HG02973 (cell line): ENCODE measurements around the gene SLC36A3.
"Not testable (repeated sequence)": the region's sequence is repeated elsewhere in the genome, so short reads cannot be mapped to it uniquely, and the experiment has no call there.

Experiments
- ATAC-seq: cut with Tn5 transposase; IDR thresholded peaks from one replicate; pipeline ENCODE4 v1.9.1; 2021; ENCODE audit warnings: moderate library complexity; ENCODE audit not compliant: unreplicated experiment

The SLC36A3 gene

DNA sequence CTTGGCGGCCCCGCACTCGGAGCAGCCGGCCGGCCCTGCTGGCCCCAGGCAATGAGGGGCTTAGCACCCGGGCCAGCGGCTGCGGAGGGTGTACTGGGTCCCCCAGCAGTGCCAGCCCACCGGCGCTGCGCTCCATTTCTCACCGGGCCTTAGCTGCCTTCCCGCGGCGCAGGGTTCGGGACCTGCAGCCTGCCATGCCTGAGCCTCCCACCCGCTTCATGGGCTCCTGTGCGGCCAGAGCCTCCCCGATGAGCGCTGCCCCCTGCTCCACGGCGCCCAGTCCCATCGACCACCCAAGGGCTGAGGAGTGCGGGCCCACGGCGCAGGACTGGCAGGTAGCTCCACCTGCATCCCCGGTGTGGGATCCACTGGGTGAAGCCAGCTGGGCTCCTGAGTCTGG, 5.7 kb upstream of the SLC36A3 start:
- not testable (repeated sequence) for ATAC-seq

DNA sequence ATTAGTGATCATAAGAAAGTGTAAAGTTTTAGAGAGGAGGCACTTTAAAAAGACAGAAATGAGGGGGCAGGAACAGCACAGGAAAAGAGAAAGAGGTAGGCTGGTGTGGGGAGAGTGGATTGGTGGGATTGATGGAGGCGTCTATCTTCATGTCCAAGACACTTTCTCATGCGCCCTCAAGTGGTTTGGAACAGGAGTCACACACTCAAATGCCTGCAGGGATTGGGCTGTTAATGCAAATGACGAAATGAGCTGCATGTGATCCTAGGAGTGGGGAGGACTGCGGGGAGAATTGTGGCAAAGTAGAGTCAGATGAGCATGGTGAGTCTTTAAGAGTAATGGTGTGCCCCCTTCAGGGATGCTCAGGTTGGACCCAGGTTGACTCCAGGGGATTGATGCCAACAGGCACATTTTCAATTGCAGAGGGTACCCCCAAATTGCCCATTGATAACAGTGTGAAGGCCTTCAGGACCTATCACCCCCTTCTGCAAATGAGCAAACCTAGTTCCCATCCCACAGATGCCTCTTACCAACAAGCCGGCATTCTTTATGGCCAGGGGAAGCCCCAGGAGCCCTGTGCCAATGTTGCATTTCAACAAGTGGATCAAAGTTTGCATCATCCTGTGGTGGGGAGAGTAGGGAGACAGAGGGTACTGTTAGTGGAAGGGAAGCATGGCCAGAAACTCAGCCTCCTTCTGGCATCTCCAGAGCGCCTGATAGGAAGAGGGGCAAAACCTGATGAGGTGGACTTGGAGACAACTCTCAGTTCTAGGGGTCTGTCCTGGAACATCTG, 5.3 kb downstream of the SLC36A3 start:
- no peak for ATAC-seq

DNA sequence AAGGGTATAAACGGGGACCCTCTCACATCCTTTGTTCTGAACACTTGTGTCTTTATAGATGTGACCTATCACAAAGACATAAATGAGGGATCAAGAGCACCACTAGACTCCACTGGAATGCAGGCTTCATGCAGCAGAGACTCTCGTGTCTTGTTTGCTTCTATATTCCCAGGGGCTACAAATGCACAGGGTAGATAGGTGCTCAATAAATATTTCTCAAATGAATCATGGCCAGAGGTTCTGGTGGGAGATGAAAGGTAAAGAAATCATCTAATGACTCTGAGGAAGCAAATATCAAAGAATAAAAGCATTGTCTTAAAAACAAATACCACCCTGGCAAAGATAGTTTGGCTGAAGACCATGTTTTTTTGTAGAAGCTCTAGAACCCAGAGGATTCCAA, 6.6 kb downstream of the SLC36A3 start:
- no peak for ATAC-seq

DNA sequence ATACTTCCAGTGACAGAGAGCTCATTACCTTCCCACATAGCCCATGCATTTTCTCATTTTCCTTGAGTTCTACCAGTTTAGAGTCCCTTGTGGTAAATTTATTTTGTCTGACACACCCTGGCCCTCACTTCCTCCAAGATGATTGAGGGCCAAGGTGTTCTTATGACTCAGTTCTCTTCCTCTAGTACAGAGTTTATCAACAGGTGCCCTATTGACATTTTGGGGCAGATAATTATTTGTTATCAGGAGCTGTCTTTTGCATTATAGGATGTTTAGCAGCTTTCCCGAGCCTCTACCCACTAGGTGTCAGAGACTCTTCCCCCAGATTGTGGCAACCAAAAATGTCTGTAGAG, 7.1 kb downstream of the SLC36A3 start:
- no peak for ATAC-seq

DNA sequence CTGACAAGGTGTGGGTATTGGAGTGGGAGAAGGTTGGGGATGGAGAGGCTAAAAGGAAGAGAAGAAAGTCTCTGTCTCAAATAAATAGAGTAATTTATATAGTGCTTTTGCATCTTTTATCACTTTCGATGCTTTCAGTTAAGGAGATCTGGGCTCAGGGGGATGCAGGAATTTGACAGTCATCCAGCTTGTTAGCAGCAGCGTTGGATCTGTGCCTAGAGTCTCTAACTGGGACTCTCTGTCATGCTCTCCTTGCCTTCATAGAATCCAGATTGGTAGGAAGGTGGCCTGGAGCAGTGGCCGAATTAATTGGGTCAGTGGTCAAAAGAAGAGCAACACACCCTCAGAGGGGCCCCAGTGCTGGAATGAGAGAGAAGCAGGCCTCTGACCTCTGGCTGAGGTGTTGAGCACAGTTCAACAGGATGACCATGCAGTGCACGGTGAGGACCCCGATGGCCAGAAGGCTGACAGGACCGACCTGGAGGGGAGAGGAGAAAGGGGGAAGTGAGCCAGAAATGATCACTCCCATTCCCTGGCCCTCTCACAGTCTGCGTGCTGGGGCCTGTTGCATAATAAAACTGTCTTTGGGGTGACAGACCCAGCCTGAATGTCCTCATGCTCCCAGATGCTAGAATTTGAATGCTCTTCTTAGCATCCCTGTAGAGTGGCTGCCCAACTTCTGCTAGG, 7.6 kb downstream of the SLC36A3 start:
- ATAC-seq = no peak

DNA sequence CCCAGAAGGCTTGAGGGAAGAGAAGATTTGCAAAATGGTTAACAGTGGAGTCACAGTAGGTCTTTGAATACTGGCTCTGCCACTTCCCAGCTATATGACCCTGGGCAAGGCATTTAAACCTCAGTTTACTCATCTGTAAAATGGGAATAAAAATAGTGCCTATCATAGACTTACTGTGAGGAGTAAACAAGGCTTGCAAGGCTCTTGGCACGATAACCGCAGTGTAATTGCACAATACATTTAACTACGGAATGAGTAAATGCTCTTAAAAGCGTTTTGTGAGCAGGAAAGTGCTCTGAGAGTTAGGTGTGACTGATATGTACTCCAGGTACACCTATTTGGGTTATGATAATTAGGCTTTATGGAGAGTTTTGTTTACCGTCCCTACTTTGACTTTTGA, 8.4 kb downstream of the SLC36A3 start:
- no peak for ATAC-seq

DNA sequence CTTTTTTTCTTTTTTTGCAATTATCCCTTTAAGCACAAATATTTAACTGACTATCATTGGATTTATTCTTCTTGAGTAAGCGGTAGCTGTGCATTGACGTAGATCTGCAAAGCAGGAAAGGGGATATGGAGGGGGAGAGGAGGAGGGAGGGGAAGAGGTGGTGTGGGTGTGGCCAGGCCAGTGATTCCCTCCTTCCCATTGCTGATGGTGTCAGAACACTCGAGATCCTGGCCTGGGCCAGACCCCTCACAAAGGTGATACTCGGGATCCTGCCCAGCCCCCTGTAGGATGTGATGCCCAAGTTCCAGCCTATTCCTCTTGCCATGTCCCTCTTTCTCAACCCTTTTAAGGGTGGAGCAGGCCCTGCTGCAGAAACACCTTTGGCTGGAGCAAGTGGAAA, 9.9 kb downstream of the SLC36A3 start:
- ATAC-seq = no peak

DNA sequence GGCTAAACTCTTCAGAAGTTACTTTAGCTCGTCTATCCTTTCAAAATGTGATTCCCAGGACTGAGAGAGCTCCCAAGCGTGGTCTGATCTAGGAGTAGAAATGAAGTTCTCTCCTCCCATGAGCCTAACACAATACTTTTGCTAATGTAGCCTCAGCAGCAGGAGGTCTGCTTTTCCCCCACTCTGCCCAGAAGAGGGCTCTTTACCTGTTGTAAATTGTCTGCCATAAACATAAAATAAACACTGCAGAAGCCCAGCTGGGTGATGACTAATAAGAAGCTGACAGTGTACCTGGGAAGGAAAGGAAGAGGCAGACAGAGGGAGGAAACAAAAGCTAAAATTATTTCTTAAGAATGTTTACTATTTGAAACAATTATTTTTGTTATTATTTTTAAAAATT, 15.4 kb downstream of the SLC36A3 start:
- no peak for ATAC-seq

DNA sequence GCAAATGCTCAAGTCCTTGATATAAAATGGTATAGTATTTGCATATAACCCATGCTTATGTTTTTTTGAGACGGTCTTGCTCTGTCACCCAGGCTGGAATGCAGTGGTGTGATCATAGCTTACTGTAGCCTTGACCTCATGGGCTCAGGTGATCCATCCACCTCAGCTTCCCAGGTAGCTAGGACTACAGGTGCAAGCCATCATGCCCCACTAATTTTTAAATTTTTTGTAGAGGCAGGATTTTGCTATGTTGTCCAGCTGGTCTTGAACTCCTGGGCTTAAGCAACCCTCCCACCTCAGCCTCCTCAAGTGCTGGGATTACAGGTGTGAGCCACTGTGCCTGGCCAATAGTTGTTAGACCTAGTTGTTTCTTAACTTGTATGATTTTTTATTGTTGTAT, 17.3 kb downstream of the SLC36A3 start:
- ATAC-seq = no peak

DNA sequence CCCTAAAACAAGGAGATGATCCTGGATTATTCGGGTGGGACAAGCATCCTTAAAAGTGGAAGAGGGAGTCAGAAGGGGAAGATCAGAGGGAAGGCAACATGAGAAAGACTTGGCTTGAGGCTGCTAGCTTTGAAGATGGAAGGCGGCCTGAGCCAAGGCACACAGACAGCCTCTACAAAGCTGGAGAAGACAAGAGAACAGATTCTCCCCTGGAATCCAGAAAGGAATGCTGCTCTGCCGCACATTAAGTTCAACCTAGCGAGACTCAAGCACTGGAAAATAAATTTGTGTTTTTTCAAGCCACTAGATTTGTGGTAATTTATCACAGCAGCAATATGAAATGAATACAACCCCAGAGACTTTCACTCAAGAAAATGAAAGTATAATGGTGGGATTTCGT, 17.9 kb downstream of the SLC36A3 start:
- no peak for ATAC-seq

DNA sequence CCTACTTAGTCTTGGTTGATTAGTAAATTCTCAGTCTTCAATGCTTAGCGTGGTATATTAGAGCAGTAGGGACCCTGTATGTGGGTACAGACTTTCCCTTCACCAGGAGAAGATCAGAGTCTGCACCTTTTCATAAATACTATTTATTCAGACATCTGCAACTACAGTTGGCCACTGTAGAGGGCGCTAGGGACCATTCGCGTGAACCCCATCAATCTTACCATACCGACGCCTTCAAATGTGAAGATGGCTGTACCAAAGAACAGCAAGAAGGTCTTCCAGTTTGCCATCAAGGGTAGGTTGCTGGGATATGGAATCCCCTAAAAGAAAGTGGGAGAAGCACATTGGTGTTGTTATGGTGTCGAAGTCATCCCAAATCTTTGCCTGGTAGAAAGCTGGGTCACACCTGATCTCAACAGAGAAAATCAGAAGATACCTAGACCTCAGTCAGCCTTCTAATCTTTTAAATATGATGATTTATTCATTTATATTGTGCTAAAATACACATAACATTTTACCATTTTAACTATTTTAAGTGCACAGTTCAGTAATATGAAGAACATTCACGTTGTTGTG, 19.1 kb downstream of the SLC36A3 start:
- no peak for ATAC-seq

DNA sequence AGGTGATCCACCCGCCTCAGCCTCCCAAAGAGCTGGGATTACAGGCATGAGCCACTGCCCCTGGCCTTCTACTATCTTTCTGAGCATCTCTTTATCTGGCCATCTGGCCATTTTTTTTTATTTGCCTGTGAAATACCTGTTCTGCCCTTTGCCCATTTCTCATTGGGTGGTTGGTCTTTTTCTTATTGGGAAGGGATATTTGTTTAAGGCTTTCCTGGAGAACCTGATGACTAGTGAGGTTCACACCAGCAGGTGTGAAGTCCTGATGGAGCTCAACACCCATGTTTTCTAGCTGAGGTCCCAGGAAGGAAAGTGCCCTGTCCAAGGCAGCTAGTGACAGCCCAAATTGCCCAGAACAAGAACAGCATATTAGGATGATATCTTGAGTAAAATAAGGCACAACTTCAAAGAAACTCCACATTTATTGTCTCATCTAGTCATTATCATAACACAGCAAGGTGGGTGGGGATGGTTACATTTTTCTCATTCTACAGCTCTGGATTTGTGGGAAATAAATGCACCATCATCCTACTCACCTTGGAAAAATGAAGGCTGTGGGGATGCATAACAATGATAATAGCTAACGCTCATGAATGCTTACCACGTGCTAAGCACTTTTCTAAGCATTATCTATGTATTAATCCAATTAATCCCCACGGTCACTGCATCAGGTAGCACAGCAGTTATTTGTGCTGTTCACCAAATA, 20.3 kb downstream of the SLC36A3 start:
- ATAC-seq = no peak

DNA sequence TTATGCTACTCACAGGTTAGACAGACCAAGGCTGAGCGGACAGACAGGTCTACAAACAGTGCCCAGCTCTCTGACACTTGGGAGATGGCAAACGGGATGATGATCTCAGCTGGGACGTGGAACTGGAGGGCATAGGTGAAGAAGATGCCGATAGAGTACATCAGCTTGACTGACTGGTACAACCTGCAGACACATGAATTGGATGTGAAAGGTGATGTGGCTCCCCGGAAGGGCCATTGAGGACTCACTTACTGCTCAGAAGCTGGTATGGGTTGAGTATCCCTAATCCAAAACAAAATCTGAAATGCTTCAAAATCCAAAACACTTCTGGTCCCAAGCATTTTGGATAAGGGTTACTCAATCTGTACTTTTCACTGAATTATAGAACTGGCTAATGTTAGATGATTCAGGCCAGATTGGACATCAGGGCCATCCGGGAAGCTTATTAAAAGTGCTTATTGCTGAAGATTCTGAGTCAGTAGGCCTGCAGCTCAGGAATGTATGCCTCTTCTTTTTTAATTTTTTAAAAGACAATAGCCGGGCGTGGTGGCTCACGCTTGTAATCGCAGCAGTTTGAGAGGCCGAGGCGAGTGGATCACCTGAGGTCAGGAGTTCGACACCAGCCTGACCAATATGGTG, 22.4 kb downstream of the SLC36A3 start:
- no peak for ATAC-seq

DNA sequence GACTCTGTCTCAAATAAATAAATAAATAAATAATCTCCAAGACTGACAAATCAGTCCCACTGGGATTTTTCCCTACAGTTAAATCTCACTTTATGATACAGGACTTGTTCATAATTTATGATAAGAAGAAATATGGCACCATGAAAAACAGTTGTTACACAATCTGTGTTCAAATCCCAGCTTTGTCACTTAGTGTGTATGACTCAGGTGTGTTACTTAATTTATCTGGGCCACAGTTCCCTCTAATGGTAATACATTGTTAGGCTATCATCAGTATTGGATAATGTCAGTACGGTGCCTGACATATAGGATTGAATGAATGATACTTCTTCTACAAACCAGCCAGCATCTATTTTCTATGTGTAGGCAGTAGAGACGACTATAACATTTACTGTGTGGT, 23.1 kb downstream of the SLC36A3 start:
- ATAC-seq = no peak

DNA sequence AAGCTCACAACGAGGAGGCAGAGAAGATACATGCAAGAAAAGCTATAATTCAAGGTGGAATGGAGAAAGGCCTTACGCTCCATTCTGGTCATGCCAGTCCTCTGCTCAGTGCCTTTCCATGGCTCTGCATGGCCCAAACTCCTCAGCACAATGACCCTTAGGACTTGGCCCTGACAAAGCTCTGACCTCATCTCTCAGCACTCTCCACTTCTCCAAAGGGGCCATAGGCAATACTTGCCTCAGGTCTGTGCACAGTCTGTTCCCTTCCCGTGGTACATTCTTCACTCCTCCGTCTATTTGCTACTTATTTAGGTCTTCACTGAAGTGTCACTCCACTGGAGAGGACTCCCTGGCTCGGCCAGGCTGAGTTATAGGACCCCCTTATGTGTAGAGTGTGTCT, 24.7 kb downstream of the SLC36A3 start:
- no peak for ATAC-seq

DNA sequence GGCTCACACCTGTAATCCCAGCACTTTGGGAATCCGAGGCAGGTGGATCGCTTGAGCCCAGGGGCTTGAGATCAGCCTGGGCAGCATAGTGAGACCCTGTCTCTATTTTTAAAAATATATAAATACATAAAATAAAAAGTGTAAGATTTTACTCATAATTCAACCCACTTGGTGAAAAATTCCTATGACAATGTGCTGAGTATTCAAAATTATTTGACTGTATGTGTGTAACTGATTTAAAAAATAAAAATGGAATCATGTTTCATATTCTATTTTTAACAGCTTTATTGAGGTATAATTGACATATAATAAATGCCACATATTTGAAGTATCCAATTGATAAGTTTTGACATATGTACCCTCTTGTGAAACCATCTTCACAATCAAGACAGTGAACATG, 27.8 kb downstream of the SLC36A3 start:
- no peak for ATAC-seq

DNA sequence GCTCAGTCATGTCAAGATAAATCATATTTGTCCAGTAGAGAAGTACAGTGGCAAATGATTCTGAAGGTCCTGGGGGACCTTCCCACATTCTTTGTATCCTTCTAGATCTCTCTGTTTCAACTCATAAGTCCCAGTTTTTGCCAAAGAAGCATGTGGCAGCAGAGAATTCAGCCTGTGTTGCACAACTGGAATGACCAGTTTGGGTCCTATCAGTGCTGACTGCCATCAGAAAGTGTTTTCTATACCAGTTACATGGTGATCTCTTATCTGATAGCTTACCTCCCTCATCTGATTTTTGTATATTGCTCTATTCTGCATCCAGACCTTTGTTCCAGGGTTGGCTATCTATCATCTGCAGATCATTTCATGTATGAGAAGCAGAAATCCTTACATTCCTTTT, 28.9 kb downstream of the SLC36A3 start:
- no peak for ATAC-seq

DNA sequence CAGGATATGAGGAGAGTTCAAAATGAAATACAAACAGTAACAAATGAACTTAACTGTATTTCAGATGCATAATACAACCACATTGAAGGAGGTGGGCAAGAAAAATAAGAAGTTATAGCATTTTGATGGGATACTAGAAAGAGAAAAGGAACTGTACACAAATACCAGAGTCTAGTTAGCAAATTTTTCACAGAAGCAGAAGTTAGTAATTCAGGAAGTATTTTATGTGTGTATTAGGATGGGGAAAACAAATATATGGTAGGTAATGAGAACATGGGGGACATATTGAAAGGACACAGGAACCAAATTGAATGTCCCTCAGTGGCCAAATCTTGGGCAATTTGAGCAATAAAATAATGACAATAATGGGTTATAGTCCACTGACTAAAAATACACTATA, 32.2 kb downstream of the SLC36A3 start:
- no peak for ATAC-seq

DNA sequence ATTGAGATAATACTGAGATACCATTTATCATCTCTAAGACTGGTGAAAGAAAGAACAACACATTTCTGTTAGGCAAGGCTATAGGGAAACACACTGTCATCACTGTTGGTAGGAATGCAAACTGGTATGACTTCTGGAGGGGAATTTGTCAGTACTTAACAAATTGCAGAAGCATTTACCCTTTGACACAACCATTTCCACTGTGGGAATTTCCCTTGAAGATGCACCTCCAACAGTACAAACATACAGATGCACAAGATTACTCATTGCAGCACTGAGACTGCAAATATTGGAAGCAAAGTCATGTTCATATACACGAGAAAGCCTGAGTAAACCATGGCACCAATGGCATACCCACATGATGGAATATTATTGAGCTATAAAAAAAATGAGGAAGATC, 33.0 kb downstream of the SLC36A3 start:
- ATAC-seq = peak; percentile 94

DNA sequence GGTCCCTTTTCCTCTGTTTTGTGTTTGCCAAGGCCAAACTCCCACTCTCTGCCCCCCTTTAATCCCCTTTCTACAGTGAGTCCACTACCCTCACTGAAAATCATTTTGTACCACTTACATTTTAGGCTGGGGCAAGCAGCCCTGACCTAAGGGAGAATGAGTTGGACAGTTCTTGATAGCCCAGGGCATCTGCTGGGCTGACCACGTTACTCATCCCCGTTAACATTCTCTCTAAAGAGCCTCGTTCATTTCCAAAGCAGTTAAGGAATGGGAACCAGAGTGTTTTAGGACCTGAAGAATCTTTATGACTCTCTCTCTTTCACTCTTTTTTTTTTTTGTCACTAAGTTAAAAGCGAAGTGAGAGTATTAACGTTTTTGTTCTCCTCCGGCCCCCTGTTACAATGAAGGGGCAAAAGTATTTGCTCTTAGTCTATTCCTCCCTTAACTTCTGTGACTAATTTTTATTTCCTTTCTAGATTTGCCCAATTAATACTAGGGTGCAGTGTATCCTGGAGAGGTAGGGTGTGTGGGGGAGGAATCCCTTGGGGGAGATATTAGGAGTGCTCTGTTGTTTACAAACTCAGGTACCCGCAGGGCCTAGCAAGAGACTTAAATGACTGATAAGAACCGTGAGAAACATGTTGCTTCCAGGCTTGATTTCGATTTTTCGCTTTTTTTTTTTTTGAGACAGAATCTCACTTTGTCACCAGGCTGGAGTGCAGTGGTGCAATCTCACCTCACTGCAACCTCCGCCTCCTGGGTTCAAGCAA, 35.9 kb downstream of the SLC36A3 start:
- ATAC-seq = no peak

DNA sequence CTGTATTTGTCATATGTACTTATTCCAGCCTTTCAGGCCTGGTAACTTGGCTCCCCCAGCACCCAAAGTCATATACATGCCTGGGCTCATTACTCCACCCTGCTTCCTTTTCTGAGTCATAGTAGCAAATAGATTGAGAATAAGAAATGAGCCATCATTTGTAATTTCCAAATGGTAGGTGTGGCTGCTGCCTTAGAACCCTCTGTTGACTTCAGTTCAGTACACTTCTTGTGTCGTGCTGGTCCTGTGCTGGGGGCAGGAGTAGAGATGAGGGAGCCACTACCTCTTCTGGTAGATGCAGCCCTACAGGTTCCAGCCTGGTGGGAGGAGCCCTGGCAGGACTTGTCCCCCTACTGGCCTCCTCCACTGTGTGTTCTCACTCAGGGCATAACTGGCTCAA, 39.5 kb downstream of the SLC36A3 start:
- ATAC-seq = peak; percentile 55
